ENCODE data around the gene ILDR1. TPM values are rescaled to one million over a fixed set of nuclear protein-coding genes. Genes with fewer than 3 reads are reported as not detected.

Gene ILDR1
- total and polyA plus RNA-seq, 7 donors: 3.5 to 7.1 (median 4.8) TPM; not detected in 4

- WGBS, 2 donors: 78 to 92% methylated on average over 13 of the region's 13 CpGs
- intact Hi-C loops (cut with DNase I): no loop called here
- no peaks in the 10 kb centered on the region for H3K27me3 ChIP-seq
Observed at GRCh38 chr3:122004991-122005565, 17.0 kb downstream of the ILDR1 start.

GRCh38 chr3:122004107-122004506 lies 17.9 kb downstream of the ILDR1 start:
- no peak for DNase-seq
- Histone ChIP-seq H3K27ac (no peak overlapping the region), H3K4me3 (no peak overlapping the region), H3K9me3 (no peaks in the 10 kb centered on the region), H3K36me3 (no peaks in the 10 kb centered on the region), H3K27me3 (no peaks in the 10 kb centered on the region), H3K4me1 (no peaks in the 10 kb centered on the region)
- TF ChIP-seq EP300 (IDR thresholded peaks at IDR 0.05) (no peak), CTCF (IDR thresholded peaks at IDR 0.05) (no peak), POLR2AphosphoS5 (IDR thresholded peaks at IDR 0.05) (no peak), POLR2A (IDR thresholded peaks at IDR 0.05) (no peak)
- intact Hi-C loops (cut with DNase I): no loop called here
- WGBS, 2 donors: 62 to 65% methylated on average over 2 of the region's 2 CpGs

More at GRCh38 chr3:122004991-122005565, 17.0 kb downstream of the ILDR1 start:
- no peak for TF ChIP-seq POLR2AphosphoS5 (IDR thresholded peaks at IDR 0.05)
- no peak for TF ChIP-seq POLR2A (IDR thresholded peaks at IDR 0.05)
- TF ChIP-seq CTCF (IDR thresholded peaks at IDR 0.05): no peak
- no peak for TF ChIP-seq EP300 (IDR thresholded peaks at IDR 0.05)
- DNase-seq: no peak
- H3K36me3 ChIP-seq: no peaks in the 10 kb centered on the region
- H3K9me3 ChIP-seq: no peaks in the 10 kb centered on the region
- H3K4me1 ChIP-seq: no peaks in the 10 kb centered on the region
- no peak overlapping the region for H3K4me3 ChIP-seq
- H3K27ac ChIP-seq: no peak overlapping the region

GRCh38 chr3:122003606-122004005 lies 18.4 kb downstream of the ILDR1 start:
- no peaks in the 10 kb centered on the region for H3K4me1 ChIP-seq
- H3K4me3 ChIP-seq: no peak overlapping the region
- 10 to 18% methylated on average over 1 of the region's 1 CpG for WGBS, 2 donors
- H3K9me3 ChIP-seq: no peaks in the 10 kb centered on the region
- TF ChIP-seq POLR2AphosphoS5 (IDR thresholded peaks at IDR 0.05) (no peak), POLR2A (IDR thresholded peaks at IDR 0.05) (no peak), CTCF (IDR thresholded peaks at IDR 0.05) (no peak), EP300 (IDR thresholded peaks at IDR 0.05) (no peak)
- H3K27me3 ChIP-seq: no peaks in the 10 kb centered on the region
- no peak for DNase-seq
- H3K27ac ChIP-seq: no peak overlapping the region
- no peaks in the 10 kb centered on the region for H3K36me3 ChIP-seq
- intact Hi-C loops (cut with DNase I): no loop called here

GRCh38 chr3:122003112-122003511 lies 18.9 kb downstream of the ILDR1 start:
- TF ChIP-seq POLR2AphosphoS5 (IDR thresholded peaks at IDR 0.05): peak in 1 of 4 donors; percentile 15
- no peak for TF ChIP-seq CTCF (IDR thresholded peaks at IDR 0.05)
- no peaks in the 10 kb centered on the region for H3K27me3 ChIP-seq
- no peaks in the 10 kb centered on the region for H3K9me3 ChIP-seq
- no peak for DNase-seq
- H3K27ac ChIP-seq: no peak overlapping the region
- no peak overlapping the region for H3K4me3 ChIP-seq
- no peaks in the 10 kb centered on the region for H3K4me1 ChIP-seq
- 9 to 15% methylated on average over 6 of the region's 6 CpGs for WGBS, 2 donors
- H3K36me3 ChIP-seq: no peaks in the 10 kb centered on the region
- intact Hi-C loops (cut with DNase I): no loop called here

- WGBS, 2 donors: 82 to 86% methylated on average over 7 of the region's 7 CpGs
- no peak for DNase-seq
- Histone ChIP-seq H3K4me1 (no peaks in the 10 kb centered on the region), H3K36me3 (no peaks in the 10 kb centered on the region), H3K9me3 (no peaks in the 10 kb centered on the region), H3K27ac (no peak overlapping the region), H3K4me3 (no peak overlapping the region), H3K27me3 (no peaks in the 10 kb centered on the region)
- intact Hi-C loops (cut with DNase I): no loop called here
- TF ChIP-seq CTCF (IDR thresholded peaks at IDR 0.05) (no peak), POLR2AphosphoS5 (IDR thresholded peaks at IDR 0.05) (no peak), EP300 (IDR thresholded peaks at IDR 0.05) (no peak)
Observed at GRCh38 chr3:122002611-122003010, 19.4 kb downstream of the ILDR1 start.

Data from sigmoid colon (tissue), 7 donors.